ENCODE results near the gene COLQ.
"Not testable (repeated sequence)": the region's sequence is repeated elsewhere in the genome, so short reads cannot be mapped to it uniquely, and the experiment has no call there.

The COLQ gene

DNA sequence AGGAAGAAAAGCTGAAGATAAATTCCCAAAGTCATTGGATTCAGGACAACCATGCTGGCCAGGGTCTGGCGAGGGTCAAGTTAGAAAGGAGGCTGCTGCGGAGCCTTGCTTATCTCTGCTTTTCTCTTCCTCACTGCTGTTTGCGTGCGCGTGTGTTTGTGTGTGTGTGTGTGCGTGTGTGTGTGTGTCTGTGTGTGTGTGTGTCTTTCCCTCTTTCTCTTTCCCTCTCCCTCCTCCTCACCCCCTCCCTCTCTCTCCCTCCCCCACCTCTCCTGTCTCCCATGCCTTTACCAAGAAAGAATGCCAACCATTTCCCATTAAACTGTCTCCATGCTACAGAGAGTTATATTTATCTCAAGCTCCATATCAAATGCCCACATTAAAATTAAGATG, at the start of gene COLQ:
Gene COLQ (minus strand): TSS at position 134 of the 393 bp plus-strand sequence. CDS start 81 bp downstream, at position 53.
- no peak for DNase-seq

DNA sequence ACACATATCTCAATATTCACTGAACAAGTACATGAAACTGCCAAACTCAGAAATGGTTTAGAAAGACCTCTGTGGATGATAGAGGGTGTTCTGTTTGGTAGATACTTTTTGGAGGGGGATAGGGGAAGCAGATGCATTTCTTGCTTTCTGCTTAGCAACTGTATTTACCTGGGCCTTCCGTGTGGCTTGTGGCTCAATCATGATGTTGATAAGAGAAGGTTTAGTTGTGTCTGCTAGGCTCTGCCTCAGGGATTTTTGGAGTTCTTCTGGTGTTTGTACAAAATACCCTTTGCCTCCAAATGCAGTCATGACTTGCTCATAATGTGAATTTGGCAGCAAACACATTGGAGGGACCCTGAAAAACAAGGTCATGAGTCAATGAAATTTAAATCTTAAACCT, 41.7 kb upstream of the COLQ start:
- no peak for DNase-seq

DNA sequence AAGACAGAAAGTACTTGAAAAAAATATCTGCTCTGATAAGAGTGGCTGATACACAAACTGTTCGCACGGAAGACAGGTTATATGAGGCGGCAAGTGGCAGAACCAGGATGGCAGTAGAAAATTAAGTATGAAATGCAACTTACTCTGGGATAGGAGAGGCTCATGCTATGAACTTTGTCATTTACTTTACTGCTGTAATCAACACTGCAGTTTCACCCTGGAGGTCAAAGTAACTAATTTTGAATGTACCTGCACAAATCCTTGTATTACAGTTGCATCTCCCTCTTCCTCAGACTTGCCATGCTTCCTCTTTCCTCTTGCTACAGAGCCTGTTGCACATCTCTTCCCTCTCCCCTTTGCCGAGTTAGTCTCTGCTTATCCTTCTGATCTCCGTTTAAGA, 41.1 kb upstream of the COLQ start:
- no peak for DNase-seq

DNA sequence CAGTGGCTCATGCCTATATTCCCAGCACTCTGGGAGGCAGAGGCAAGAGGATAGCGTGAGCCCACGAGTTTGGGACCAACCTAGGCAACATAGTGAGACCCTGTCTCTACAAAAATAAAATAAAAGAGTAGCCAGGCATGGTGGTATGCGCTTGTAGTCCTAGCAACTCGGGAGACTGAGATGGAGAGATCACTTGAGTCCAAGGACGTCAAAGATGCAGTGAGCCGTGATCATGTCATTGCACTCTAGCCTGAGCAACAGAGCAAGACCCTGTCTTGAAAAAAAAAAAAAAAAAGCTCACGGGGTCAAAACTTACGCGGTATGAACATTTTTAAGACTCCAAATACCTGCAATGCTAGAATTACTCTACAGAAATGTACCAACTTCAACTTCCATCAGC, 37.1 kb upstream of the COLQ start:
- no peak for DNase-seq

DNA sequence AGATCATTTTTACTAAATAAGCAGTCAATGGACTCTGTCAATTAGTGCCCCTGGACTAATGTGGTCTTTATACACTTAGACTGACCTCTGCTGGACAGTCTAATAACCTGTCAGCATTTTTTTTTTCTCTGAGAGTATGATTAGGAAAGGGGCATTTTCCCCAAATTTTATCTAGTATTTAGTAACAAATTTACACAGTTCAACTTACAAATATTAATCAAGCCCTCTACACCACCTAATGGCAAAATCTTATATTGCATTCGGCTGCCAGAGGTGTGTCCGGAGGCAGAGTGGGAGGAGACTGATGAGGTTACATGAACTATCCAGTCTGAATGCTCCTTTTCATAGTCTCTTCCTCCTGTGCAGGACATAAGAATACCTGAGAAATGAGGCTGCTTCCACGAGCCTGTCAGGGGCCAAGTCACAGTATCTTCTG, 36.0 kb upstream of the COLQ start:
- peak; percentile 50 for DNase-seq

DNA sequence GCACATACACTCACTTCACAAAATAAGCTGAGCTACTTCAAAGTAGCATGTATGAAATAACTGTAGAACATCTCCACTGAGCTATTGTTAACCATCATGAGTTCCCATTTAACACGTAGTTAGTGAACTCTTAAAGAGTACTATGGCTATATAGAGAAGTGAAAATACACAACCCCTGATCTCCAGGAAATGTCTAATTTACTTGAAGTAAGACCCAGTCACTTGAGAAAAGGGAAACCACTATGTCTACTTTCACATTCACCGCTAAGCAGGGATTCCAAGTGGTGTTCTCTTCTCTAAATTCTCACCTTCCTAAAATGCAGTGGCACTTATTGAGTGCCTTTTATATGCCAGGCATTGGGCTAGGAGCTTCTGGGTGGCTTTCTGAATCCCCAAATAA, 35.0 kb upstream of the COLQ start:
- DNase-seq, result no peak

DNA sequence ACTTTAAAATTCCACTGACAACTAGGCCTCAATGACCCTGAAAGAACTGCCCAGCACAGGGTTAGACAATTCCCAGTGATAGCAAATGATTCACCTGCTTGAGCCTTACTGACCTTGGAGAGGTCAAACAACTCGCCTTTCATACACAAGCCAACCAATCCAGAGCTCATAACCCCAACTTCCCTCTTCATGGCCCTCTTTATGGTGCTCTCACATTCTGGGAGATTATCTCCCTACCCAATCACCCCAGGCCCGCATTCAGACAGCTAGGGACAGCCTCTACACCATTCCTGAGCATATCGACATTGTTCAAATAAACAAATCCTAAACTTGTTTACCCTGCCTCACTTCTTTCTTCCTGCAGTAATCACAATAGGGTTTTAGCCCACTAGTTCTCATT, 32.2 kb upstream of the COLQ start:
- DNase-seq, result no peak

DNA sequence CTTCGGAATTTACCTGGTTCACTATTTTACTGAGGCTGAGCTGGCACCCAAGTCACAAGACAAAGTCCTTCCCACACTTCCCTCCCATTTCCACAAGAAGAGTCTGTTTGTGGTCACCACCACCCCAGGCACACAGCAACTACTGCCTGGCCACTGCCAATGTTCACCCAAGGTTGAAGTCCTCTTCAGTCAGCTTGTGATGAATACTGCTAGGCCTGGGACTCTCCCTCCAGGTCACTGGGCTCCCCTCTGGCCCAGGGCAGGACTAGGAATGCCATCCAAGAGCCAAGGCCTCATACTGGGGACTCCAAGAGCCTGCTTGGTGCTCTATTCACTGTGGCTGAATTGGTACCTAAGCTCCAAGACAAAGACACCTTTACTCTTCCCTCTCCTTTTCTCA, 30.4 kb upstream of the COLQ start:
- DNase-seq, result no peak

DNA sequence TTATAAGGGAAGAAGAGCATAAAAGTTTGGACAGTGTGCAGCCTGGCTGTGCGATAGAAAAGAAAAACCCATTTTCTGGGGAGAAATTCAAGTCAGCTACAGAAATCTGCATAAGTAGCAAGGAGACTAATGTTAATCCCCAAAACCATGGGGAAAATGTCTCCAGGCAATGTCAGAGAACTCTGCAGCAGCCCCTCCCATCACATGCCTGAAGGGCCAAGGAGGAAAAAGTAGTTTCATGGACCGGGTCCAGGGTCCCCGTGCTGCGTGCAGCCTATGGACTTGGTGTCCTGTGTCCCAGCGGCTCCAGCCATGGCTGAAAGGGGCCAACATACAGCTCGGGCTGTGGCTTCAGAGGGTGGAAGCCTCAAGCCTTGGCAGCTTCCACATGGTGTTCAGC, 28.3 kb upstream of the COLQ start:
- no peak for DNase-seq

DNA sequence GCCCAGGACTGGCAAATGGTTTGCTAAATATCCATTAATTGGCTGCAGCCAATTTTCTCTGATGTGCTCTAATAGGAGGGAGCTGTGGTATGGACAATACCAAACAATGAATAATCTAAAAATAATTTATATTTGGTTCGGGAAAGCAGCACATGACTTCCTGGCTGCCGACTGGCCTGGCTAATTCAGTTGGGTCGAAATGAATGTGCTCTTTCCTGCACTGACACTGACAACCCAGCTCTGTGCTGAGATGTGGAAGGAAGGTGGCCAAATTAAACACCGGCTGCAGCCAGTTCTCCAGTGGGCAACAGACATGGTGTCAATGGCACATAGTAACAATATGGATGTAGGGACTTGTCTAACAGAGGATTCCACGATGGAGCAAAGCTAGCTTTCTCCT, 21.1 kb upstream of the COLQ start:
- no peak for DNase-seq

DNA sequence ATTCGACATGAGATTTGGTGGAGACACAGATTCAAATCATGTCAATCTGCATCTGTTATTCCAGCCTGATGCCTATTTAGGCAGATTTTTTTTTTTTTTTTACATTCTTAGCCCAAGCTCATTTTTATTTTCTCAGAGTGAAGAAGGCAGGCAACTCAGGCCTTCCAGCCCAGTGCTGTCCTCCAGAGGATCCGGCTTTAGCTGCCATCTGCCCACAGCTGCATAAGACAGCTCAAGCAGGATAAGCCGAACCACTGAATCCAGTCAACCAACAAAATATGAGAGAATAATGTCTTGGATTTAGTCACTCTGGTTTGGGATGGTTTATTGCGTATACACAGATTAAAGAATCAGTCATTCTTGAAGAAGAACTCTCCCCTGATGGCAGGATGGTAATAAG, 19.9 kb upstream of the COLQ start:
- no peak for DNase-seq

DNA sequence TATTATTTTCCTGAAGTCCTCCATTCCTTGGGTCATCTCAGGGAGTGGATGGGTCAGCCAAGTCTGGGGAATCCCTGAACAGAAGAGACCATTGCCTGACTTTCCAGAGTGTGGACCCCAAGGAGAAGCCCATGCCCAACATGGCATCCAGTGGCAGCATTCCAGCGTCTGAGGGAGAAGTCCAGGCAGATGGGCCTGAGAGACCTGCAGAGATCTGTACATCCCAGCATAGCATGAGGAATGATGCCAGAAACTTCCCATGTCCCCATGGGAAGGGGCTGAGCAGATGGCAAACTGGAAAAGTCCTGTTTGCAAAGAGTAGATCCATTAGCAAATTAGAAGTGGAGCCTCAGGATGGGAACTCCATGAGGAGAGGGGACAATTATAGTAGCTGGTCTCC, 17.6 kb upstream of the COLQ start:
- DNase-seq, result no peak

DNA sequence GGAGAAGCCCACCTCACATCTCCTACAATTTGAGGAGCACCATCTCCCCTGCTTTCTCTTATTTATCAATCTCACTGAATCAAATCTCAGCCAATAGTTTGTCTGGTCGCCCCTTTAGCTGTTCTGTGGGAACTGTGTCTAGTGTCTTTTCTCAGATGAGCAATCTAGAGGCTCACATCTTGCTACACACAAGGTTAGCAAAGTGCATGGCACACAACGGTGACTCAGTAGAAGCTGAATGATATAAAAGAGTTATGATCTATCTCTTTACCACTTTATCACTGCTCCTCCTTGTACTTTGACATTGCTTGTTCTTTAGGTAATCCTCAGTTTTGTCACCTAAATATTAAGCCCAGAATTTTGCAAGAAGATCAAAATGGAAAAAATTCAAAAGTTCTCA, 16.8 kb upstream of the COLQ start:
- DNase-seq, result no peak

DNA sequence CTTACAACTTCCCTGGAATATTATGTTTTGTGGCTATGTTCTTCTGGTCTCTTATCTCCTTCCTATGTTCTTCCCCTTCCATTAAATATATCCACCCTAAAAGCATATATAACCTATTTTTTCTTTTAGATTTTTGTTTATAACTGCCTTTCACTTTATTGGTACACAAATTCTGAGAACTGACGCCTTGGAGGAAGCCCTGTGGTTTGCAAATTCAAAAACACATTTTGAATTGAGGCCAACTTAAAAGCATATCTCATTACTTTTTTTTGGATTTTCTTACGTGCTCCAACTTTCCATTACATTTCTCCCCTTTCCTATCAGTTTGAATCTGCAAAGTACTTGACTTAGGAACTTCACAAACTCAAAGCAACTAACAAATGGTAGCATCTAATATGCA, 15.3 kb upstream of the COLQ start:
- no peak for DNase-seq

DNA sequence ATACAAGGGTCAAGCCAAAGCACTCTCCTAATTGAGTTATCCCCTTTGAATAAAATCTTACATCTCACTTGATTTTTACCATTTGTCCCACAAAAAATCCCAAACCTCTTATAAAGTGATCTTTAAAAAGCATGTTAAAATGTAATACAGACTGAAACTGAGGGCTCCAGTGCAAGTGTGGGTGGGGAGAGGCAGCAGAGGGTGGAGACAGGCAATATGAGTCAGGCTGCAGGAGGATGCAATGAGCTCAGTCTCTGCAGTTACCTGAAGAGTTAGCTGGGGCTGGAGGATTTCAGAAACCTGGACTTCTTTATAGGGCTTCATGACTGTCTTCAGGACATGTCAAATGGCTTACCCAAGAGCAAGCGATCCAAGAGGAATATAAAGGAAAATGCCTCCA, 14.2 kb upstream of the COLQ start:
- DNase-seq, result peak; percentile 53

DNA sequence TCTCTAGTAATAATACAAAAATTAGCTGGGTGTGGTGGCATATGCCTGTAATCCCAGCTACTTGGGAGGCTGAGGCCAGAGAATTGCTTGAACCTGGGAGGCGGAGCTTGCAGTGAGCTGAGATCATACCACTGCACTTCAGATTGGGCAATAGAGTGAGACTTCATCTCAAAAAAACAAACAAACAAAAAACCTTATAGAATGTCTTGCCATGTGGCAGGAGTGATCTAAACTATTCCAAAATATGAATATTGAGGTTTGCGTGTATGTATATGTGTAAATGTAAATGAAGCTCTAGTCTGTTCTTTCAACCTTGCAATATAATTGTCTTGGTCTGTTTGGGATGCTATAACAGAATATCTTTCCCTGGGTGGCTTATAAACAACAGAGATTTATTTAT, 11.1 kb upstream of the COLQ start:
- DNase-seq, result not testable (repeated sequence)

DNA sequence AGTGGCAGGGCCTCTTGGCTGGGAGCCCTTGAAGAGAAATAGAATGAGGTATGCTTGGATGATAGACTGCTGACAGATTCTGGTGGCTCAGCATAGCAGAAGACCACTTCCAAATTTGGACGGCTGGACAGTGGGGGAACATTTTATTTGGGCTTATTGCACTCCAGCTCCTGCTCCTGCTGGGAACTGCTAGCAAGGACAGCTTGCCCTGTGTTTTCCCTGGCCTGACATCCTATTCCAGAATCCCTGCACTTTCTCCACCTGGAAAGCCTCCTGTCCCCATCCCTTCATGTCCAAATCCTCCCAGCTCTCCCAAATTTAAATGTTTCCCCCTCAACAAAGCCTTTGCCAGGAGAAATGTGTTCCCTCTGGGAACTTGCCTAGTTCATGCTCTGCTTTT, 9.8 kb upstream of the COLQ start:
- no peak for DNase-seq

DNA sequence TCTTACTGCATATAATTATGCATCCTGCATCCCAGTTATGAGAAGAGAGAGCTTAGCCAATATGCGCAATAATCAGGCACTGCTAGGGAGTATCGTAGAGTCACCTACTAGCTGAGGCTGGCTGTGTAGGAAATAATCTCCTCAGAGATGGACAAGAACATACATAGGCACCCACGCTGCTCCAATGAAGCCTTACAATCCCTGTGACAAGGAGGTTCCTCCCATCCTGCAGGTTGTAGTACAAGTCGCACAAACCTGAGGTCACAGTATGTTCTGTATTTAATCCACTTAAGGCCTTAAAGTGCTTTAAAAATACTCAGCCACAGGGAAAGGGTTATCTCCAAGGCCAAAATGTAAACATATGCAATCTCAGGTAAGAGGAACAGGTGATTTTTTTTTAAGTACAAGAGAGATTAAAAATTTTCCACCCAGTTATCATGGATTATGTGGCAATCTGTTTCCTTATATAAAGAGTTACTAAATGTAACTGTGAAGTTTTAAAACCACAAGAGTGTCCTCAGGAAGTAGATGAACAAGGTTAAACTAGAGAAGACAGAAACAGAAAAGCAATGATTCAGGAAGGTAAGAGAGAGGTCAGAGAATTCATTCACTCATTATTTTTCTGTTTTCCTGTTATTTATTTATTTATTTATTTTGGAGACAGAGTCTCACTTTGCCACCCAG, 7.5 kb upstream of the COLQ start:
- no peak for DNase-seq

DNA sequence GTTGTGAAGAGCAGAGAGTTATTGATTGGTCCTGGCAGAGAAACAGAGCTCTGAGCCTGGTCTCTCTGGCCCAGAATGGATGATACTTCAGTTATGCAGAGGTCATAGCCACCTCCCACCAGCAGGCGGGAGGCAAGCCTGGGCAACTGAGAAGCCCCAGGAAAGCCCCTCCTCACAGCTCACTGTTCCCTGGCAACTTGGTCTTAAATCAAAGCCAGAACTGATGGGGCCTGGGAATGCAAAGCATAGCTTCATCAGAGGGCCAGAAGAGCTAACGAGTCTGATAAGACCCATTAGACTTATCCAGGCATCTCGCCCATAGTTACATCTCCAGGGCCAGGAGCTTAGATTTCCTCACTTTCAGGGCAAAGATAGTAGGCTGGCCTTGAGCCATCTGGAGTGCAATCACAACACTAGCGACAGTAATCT, 5.5 kb upstream of the COLQ start:
- DNase-seq, result no peak

DNA sequence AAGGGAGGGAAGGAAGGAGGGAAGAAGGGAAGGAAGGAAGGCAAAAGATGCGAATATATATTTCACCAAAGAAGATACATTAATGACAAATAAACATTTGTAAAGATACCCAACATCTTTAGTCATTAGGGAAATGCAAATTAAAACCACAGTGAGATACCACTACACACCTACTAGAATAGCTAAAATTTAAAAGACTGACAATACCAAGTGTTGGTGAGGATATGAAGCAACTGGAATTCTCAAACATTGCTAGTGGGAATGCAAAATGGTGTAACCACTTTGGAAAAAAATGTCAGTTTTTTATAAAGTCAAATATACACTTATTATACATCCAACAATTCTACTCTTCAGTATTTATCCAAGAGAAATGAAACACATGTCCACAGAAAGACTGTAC, 4.3 kb upstream of the COLQ start:
- DNase-seq, result no peak

DNA sequence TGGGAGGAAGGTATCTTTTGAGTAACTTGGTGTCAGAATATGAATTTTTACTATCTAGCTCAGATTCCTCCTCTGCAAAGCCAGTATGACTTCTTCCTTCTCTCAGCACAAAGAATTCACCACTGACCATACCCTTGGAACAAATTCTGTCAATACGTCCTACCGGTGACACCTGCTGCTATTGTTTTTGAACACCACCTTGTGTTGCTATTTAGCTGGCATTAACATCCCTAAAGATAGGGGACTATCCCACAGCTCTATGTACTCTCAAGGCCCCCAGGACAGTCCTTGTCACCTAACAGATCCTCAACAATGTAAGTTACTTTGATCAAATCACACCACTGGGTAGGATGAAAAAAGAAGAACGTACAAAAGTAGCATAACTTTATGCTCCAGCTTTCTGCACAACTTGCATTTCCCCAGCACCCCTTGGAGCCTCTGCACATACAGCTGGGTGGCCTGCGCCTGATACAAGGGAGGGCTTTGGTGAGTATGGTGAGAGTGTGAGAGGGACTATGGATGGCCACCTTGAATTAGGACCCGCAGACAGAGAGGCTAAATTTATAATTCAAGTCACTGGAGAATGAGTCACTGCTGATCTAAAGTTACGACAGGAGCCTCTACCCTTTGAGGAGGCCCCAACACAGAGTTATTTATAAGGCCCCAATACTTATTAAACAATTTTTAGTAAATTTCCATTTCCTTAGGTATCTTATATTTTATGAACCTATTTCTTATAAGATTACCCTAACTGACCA, 2.3 kb upstream of the COLQ start:
- no peak for DNase-seq

DNA sequence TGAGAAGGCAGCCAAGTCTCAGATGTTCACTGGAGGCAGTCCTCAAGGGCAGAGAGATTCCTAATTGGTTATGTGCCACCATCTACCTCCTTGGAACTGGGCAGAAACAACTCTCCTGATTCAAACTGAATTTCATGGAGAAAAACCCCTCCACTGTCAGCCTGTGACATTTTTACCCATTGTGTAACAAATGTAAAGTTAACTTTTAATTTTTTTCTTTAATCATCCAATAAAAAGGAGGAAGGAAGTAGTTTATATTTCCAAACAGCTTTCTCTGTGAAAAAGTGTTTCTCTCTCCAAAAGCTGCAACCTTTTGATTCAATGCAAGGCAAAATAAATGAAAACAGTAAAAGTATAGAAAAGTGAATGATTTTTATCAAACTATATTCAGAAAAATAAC, 510 bp upstream of the COLQ start:
- DNase-seq, result no peak

DNA sequence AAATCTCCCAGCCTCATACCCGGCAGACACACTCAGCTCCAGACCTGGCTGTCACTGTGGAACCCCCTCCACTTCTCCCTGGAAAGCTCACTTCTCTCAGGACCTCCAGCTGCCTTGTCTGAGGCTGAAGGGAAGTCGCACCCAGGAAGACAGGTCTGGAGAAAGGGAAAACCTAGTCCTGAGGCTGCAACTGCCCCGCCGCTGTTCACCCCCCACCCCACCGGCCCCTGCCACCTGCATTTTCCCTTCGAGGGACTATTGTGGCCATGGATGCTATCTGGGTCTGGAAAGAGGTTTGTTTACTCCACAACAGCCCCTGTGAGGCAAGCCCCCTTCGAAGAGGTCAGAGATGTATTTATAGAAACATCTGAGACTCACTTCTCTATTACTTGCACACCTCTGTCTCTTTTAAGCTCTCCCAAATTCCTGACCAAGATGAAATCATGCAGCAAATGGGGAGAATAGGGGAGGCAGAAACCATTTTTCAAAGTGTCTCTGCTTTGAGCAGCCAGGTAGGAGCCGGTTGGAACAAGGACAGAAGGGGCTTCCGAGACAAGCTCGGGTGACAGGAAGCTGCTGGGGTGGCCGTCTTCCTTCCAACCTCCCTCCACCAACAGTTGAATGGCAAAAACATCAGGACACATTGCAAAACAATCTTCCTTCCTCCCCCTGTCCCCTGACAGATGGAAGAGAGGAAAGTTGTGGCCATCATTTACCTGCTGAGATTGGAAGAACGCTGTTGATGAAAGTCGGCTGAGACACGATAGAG, 518 bp downstream of the COLQ start:
- DNase-seq, result no peak

DNA sequence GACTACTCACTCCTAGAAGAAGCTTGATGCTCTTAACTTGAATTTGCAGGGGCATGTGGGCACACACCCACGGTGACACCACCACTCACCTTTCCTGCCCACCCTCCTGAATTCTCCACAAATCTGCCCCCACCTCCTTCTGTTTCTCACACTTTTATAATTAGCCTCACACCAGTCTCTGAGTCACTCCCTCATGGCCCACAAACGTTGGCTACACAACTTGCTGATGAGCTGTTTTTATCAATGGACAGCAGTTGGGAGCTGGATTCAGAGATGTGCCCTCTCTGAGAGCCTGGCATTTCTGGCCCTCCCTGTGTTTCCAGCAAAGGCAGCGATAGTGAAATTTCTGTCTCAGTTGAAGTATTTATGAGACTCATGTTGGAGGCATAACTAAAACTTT, 1.3 kb downstream of the COLQ start:
- no peak for DNase-seq

All from activated effector memory CD4-positive, alpha-beta T cell treated with Interleukin-2 at 50 U/mL for 16 hours (primary cell).